GM23248 (cell line): ENCODE data around the gene RAMACL. TPM values are rescaled to one million over a fixed set of nuclear protein-coding genes. Genes with fewer than 3 reads are reported as not detected.

Experiments
- DNase-seq: peaks from one replicate; pipeline ENCODE4 v3.0.0-alpha.2; 2015
- H2AFZ ChIP-seq: fragments of 200-600 bp; sonication (generic); 2 replicates; pipeline ENCODE4 v1.6.1; 2016; ENCODE audit warnings: antibody characterized with exemption
- H3F3A ChIP-seq: fragments of 200-600 bp; sonication (generic); 2 replicates; pipeline ENCODE4 v1.6.1; 2016; ENCODE audit warnings: mild to moderate bottlenecking, antibody characterized with exemption, mixed run types; ENCODE audit not compliant: insufficient read depth
- H3K27ac ChIP-seq: fragments of 200-600 bp; sonication (generic); 2 replicates; pipeline ENCODE4 v1.5.1; 2016; ENCODE audit warnings: mild to moderate bottlenecking
- H3K27me3 ChIP-seq: fragments of 200-600 bp; sonication (generic); replicated peaks from 2 replicates; pipeline ENCODE4 v1.6.1; 2016; ENCODE audit warnings: mild to moderate bottlenecking; ENCODE audit not compliant: insufficient read depth
- H3K36me3 ChIP-seq: fragments of 200-600 bp; sonication (generic); 2 replicates; pipeline ENCODE4 v1.6.1; 2016; ENCODE audit warnings: low read depth, mild to moderate bottlenecking
- H3K4me1 ChIP-seq: fragments of 200-600 bp; sonication (generic); 2 replicates; pipeline ENCODE4 v1.6.1; 2016; ENCODE audit warnings: mild to moderate bottlenecking; ENCODE audit not compliant: insufficient read depth
- H3K4me2 ChIP-seq: fragments of 200-600 bp; sonication (generic); one replicate; pipeline ENCODE4 v1.6.1; 2016; ENCODE audit warnings: mild to moderate bottlenecking; ENCODE audit not compliant: unreplicated experiment
- H3K4me3 ChIP-seq: fragments of 200-600 bp; sonication (generic); 2 replicates; pipeline ENCODE4 v1.5.1; 2016; ENCODE audit warnings: mild to moderate bottlenecking
- H3K79me2 ChIP-seq: fragments of 200-600 bp; sonication (generic); 2 replicates; pipeline ENCODE4 v1.6.1; 2016; ENCODE audit warnings: mild to moderate bottlenecking; ENCODE audit not compliant: insufficient read depth
- H3K9ac ChIP-seq: fragments of 200-600 bp; sonication (generic); 2 replicates; pipeline ENCODE4 v1.6.1; 2016; ENCODE audit warnings: mild to moderate bottlenecking
- H3K9me2 ChIP-seq: fragments of 200-600 bp; sonication (generic); 2 replicates; pipeline ENCODE4 v1.6.1; 2016; ENCODE audit warnings: mixed run types, mild to moderate bottlenecking, moderate library complexity; ENCODE audit not compliant: insufficient read depth
- H3K9me3 ChIP-seq: fragments of 200-600 bp; sonication (generic); one replicate; pipeline ENCODE4 v1.6.1; 2017; ENCODE audit warnings: low read depth
- H4K20me1 ChIP-seq: fragments of 200-600 bp; sonication (generic); 2 replicates; pipeline ENCODE4 v1.6.0; 2016; ENCODE audit not compliant: insufficient read depth
- EZH2 ChIP-seq: fragments of 200-600 bp; sonication (generic); IDR thresholded peaks from 2 replicates; pipeline ENCODE4 v1.6.1; 2018; ENCODE audit warnings: antibody characterized with exemption, mild to moderate bottlenecking; ENCODE audit not compliant: insufficient read depth, poor library complexity, severe bottlenecking
- EZH2phosphoT487 ChIP-seq: fragments of 200-600 bp; sonication (generic); IDR thresholded peaks from 2 replicates; pipeline ENCODE4 v1.6.1; 2018; ENCODE audit warnings: antibody characterized with exemption, moderate library complexity, mild to moderate bottlenecking, low read depth; ENCODE audit not compliant: insufficient read depth
- WGBS, 2 experiments: methylation state at CpG; one replicate each; pipeline ENCODE4 v1.1.6; 2015 to 2017; ENCODE audit warnings: low lambda C conversion rate in 2 of 2, low coverage in 1 of 2; ENCODE audit errors: missing lambda C conversion rate in 2 of 2; 5-methylcytosine and 5-hydroxymethylcytosine counted together
- in situ Hi-C: fragments of 300-500 bp; cut with MboI; formaldehyde crosslinking; loops from 2 replicates; pipeline ENCODE4 v1.15.0; 2020
- polyA plus RNA-seq: library from polyadenylated mRNA; unstranded; fragments of >200 nt; fragmentation: Nextera tagmentation; extraction: Ambion mirVana; gene quantifications from 2 replicates; pipeline ENCODE4 v1.2.1, GENCODE V29; 2016
- total RNA-seq: library from RNA; depleted of rRNA; stranded (reverse); fragments of >200 nt; shearing (Covaris generic); gene quantifications from 2 replicates; pipeline ENCODE4 v1.2.3, GENCODE V29; 2014

Gene RAMACL
- total and polyA plus RNA-seq, 2 experiments from 2014 or later, result 0.31 to 2.1 TPM

GRCh38 chr6:166565084-166565967 lies 21.2 kb downstream of the RAMACL start:
- Histone ChIP-seq H3K9me2 (no peaks in the 10 kb centered on the region), H2AFZ (no peak overlapping the region), H4K20me1 (no peaks in the 10 kb centered on the region), H3K4me3 (no peak overlapping the region), H3K4me2 (no peak overlapping the region), H3K9me3 (no peaks in the 10 kb centered on the region), H3K27ac (no peak overlapping the region), H3K36me3 (no peaks in the 10 kb centered on the region), H3K4me1 (peaks cover 33% of the 10 kb centered on the region), H3K9ac (no peak overlapping the region), H3K27me3 (no peaks in the 10 kb centered on the region), H3F3A (peaks cover 23% of the 10 kb centered on the region), H3K79me2 (peaks cover 31% of the 10 kb centered on the region)
- TF ChIP-seq EZH2, result no peak
- no peak for TF ChIP-seq EZH2phosphoT487
- in situ Hi-C loops, result no loop called here
- WGBS, 2 experiments, result 87 to 92% methylated on average over 23 of the region's 24 CpGs
- no peak for DNase-seq

GRCh38 chr6:166563805-166564204 lies 22.7 kb downstream of the RAMACL start:
- Histone ChIP-seq H3K9ac (no peak overlapping the region), H3K27ac (no peak overlapping the region), H3K27me3 (no peaks in the 10 kb centered on the region), H3K9me2 (no peaks in the 10 kb centered on the region), H3K4me3 (no peak overlapping the region), H3K4me2 (no peak overlapping the region), H3F3A (peaks cover 35% of the 10 kb centered on the region), H3K9me3 (no peaks in the 10 kb centered on the region), H4K20me1 (no peaks in the 10 kb centered on the region), H3K79me2 (peaks cover 29% of the 10 kb centered on the region), H2AFZ (no peak overlapping the region), H3K4me1 (peaks cover 33% of the 10 kb centered on the region), H3K36me3 (no peaks in the 10 kb centered on the region)
- TF ChIP-seq EZH2, result no peak
- TF ChIP-seq EZH2phosphoT487, result no peak
- in situ Hi-C loops, result no loop called here
- WGBS, 2 experiments, result 94 to 95% methylated on average over 9 of the region's 9 CpGs
- DNase-seq, result no peak

GRCh38 chr6:166563200-166563599 lies 23.3 kb downstream of the RAMACL start:
- no peaks in the 10 kb centered on the region for H4K20me1 ChIP-seq
- peaks cover 34% of the 10 kb centered on the region for H3K79me2 ChIP-seq
- no peak for DNase-seq
- no peaks in the 10 kb centered on the region for H3K27me3 ChIP-seq
- H3F3A ChIP-seq, result peaks cover 41% of the 10 kb centered on the region
- 94 to 95% methylated on average over 7 to 16 of the region's 16 CpGs for WGBS, 2 experiments
- H3K4me1 ChIP-seq, result peaks cover 33% of the 10 kb centered on the region
- no peak overlapping the region for H2AFZ ChIP-seq
- no peaks in the 10 kb centered on the region for H3K9me2 ChIP-seq
- no peak overlapping the region for H3K27ac ChIP-seq
- H3K4me2 ChIP-seq, result no peak overlapping the region
- in situ Hi-C loops, result no loop called here
- H3K36me3 ChIP-seq, result no peaks in the 10 kb centered on the region
- TF ChIP-seq EZH2 (no peak), EZH2phosphoT487 (no peak)
- H3K9ac ChIP-seq, result no peak overlapping the region
- H3K9me3 ChIP-seq, result no peaks in the 10 kb centered on the region
- H3K4me3 ChIP-seq, result no peak overlapping the region

- no peak overlapping the region for H3K4me3 ChIP-seq
- no peaks in the 10 kb centered on the region for H3K36me3 ChIP-seq
- H3K27me3 ChIP-seq, result no peaks in the 10 kb centered on the region
- no peaks in the 10 kb centered on the region for H4K20me1 ChIP-seq
- peaks cover 40% of the 10 kb centered on the region for H3F3A ChIP-seq
- WGBS, 2 experiments, result 96 to 97% methylated on average over 8 to 9 of the region's 9 CpGs
- no peaks in the 10 kb centered on the region for H3K9me2 ChIP-seq
- TF ChIP-seq EZH2phosphoT487 (no peak), EZH2 (no peak)
- H3K27ac ChIP-seq, result no peak overlapping the region
- no peak overlapping the region for H3K9ac ChIP-seq
- DNase-seq, result no peak
- peaks cover 32% of the 10 kb centered on the region for H3K4me1 ChIP-seq
- H3K4me2 ChIP-seq, result no peak overlapping the region
- H2AFZ ChIP-seq, result no peak overlapping the region
- H3K79me2 ChIP-seq, result peaks cover 36% of the 10 kb centered on the region
- in situ Hi-C loops, result no loop called here
- no peaks in the 10 kb centered on the region for H3K9me3 ChIP-seq
Observed at GRCh38 chr6:166562726-166563125, 23.8 kb downstream of the RAMACL start.
